Hepatocyte (in vitro differentiated cells): Measurements from ENCODE around the gene MYO1F.
"Not testable (repeated sequence)": the region's sequence is repeated elsewhere in the genome, so short reads cannot be mapped to it uniquely, and the experiment has no call there.

Experiments used
- CTCF ChIP-seq: fragments of 200-600 bp; sonication (generic); IDR thresholded peaks from 2 replicates; pipeline ENCODE4 v1.5.1; 2016; ENCODE audit warnings: antibody characterized with exemption, mild to moderate bottlenecking; ENCODE audit not compliant: poor library complexity
- EZH2 ChIP-seq: fragments of 200-600 bp; sonication (generic); IDR thresholded peaks from 2 replicates; pipeline ENCODE4 v1.6.1; 2016; ENCODE audit warnings: antibody characterized with exemption, mild to moderate bottlenecking, borderline replicate concordance
- EZH2phosphoT487 ChIP-seq: fragments of 200-600 bp; sonication (generic); IDR thresholded peaks from one replicate; pipeline ENCODE4 v1.6.1; 2018; ENCODE audit warnings: antibody characterized with exemption, mild to moderate bottlenecking, low read depth, moderate library complexity; ENCODE audit not compliant: unreplicated experiment, severe bottlenecking

- TF ChIP-seq EZH2phosphoT487, CTCF, EZH2: not testable (repeated sequence)
Observed at GRCh38 chr19:8514505-8515009, 62.7 kb downstream of the MYO1F start.
